RWPE2 (cell line): ENCODE results near the gene MACROD2.

Experiments used
- ATAC-seq: fragments of 200-7000 bp; cut with Tn5 transposase; 3 replicates; pipeline ENCODE4 v1.9.1; 2021; ENCODE audit warnings: low read depth
- DNase-seq: peaks from one replicate; pipeline ENCODE4 v3.0.0-alpha.2; 2020; ENCODE audit warnings: low spot score
- H3K27ac ChIP-seq: fragments of 450-650 bp; 2 replicates; pipeline ENCODE4 v1.5.1; 2017; ENCODE audit warnings: mild to moderate bottlenecking; ENCODE audit not compliant: poor library complexity, severe bottlenecking
- H3K27me3 ChIP-seq: fragments of 250-450 bp; sonication (Bioruptor Pico); 2 replicates; pipeline ENCODE4 v1.5.1; 2021; ENCODE audit warnings: mild to moderate bottlenecking, moderate library complexity; ENCODE audit not compliant: insufficient read depth, poor library complexity, severe bottlenecking
- H3K36me3 ChIP-seq: fragments of 250-450 bp; sonication (Bioruptor Pico); 2 replicates; pipeline ENCODE4 v1.5.1; 2020; ENCODE audit warnings: low read depth, mild to moderate bottlenecking, moderate library complexity
- H3K4me1 ChIP-seq: fragments of 250-450 bp; sonication (Bioruptor Pico); 2 replicates; pipeline ENCODE4 v1.5.1; 2021; ENCODE audit warnings: mild to moderate bottlenecking, moderate library complexity; ENCODE audit not compliant: insufficient read depth, poor library complexity, severe bottlenecking
- H3K4me3 ChIP-seq: fragments of 250-450 bp; sonication (Bioruptor Pico); 2 replicates; pipeline ENCODE4 v1.5.1; 2021; ENCODE audit warnings: mild to moderate bottlenecking, moderate library complexity; ENCODE audit not compliant: severe bottlenecking
- H3K9me3 ChIP-seq: fragments of 250-450 bp; sonication (Bioruptor Pico); 2 replicates; pipeline ENCODE4 v1.5.1; 2021; ENCODE audit warnings: mild to moderate bottlenecking, moderate library complexity; ENCODE audit not compliant: severe bottlenecking
- TF ChIP-seq, protein P1 (sequence below): fragments of 450-650 bp; IDR thresholded peaks from one replicate; pipeline ENCODE4 v1.5.1; 2017; ENCODE audit warnings: mild to moderate bottlenecking, moderate library complexity; ENCODE audit not compliant: poor library complexity, severe bottlenecking

MACROD2 gene

DNA sequence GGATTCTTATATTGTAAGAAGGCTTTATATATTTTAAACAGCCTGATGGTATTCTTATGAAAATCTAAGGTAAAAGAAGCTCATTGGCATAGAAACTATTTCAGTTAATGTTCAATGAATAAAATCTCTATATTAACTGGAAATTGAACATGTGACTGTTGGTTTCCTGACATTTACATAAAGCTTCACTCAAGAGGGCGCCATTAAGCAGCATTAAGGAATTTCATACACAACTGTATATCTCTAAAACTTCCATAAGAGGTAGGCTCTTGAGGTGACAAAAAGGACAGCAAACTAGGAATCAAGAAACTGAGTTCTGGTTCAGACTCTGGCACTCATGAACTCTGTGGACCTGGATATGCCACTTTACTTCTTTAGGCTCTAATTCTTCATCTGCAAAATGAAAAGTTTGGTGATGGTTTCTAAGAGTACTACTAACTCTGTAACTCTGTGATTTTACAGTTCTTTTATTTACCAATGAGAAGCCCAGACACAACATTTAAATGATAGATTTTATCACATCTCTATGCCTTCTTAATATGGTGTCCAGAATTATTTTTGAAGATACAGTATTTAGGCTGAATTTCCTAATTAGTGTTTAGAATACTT, 194.6 kb downstream of the MACROD2 start:
- no peaks in the 10 kb centered on the region for H3K36me3 ChIP-seq
- no peak for DNase-seq

DNA sequence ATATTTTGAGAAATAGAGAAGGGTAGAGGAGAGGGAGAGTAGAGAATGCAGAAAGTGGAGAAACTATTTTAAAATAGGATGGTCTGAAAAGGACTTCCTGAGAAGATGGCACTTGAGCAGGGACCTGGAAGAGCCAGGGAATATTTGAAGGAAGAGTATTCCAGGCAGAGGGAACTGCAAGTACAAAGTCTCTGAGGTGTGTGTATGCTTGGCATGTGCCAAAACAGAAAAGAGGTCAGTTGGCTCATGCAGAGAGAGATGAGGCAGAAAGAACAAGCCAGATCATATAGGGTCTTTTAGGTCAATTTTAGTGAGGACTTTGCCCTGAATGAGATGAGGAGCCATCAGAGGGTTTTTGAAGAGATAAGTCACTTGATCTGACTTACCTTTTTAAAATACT, 196.2 kb downstream of the MACROD2 start:
- Histone ChIP-seq H3K4me3 (no peak overlapping the region), H3K27ac (no peak overlapping the region), H3K4me1 (no peaks in the 10 kb centered on the region), H3K27me3 (no peaks in the 10 kb centered on the region), H3K36me3 (no peaks in the 10 kb centered on the region), H3K9me3 (no peaks in the 10 kb centered on the region)
- TF ChIP-seq, protein P1, sequence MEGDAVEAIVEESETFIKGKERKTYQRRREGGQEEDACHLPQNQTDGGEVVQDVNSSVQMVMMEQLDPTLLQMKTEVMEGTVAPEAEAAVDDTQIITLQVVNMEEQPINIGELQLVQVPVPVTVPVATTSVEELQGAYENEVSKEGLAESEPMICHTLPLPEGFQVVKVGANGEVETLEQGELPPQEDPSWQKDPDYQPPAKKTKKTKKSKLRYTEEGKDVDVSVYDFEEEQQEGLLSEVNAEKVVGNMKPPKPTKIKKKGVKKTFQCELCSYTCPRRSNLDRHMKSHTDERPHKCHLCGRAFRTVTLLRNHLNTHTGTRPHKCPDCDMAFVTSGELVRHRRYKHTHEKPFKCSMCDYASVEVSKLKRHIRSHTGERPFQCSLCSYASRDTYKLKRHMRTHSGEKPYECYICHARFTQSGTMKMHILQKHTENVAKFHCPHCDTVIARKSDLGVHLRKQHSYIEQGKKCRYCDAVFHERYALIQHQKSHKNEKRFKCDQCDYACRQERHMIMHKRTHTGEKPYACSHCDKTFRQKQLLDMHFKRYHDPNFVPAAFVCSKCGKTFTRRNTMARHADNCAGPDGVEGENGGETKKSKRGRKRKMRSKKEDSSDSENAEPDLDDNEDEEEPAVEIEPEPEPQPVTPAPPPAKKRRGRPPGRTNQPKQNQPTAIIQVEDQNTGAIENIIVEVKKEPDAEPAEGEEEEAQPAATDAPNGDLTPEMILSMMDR, result no peak
- ATAC-seq (no peak), DNase-seq (no peak)

More for the DNA sequence above, 194.6 kb downstream of the MACROD2 start:
- ATAC-seq, result peak; percentile 71
- Histone ChIP-seq H3K4me1 (no peaks in the 10 kb centered on the region), H3K27me3 (no peaks in the 10 kb centered on the region), H3K27ac (no peak overlapping the region), H3K4me3 (no peak overlapping the region), H3K9me3 (no peaks in the 10 kb centered on the region)
- TF ChIP-seq, protein P1, result peak; percentile 91

DNA sequence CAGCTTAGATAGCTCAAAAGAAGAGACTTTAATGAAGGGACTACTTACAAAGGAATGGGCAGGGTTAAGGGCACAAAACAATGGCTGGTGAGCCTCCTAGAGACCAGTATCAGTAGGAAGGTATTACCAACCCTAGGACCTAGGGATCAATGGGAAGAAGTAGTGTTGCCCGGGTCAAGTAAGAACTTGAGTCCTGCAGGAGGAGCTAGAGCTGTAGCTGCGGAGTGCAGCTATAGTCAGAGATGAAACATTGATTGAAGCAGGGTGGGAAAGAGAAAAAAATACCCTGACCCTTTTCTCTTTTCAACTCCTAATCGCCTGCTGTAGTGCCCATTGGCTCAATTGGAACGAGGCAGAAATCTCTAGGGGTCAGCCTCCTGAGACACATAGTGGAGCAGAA, 198.1 kb downstream of the MACROD2 start:
- TF ChIP-seq, protein P1, result no peak
- no peaks in the 10 kb centered on the region for H3K4me1 ChIP-seq
- H3K9me3 ChIP-seq, result no peaks in the 10 kb centered on the region

DNA sequence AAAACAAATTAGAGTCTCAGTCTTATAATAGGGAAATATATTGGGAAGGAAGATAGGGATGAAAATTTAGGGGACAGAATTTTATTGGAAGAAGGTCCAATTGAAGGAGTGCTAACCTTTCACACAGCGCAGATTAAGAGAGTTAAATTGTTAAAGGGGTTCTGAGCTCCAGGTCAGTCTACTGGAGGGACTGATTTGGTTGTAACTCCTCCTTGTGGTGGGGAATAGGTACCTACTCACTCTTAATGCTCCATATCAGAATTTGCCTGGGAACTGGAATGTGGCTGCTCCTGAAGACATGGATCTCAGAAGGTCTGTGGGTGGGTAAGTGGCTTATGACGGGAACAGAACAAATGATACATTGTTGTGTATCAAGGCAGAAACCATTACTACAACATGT, 198.6 kb downstream of the MACROD2 start:
- Histone ChIP-seq H3K4me1 (no peaks in the 10 kb centered on the region), H3K4me3 (no peak overlapping the region), H3K9me3 (no peaks in the 10 kb centered on the region), H3K27ac (no peak overlapping the region), H3K27me3 (no peaks in the 10 kb centered on the region), H3K36me3 (no peaks in the 10 kb centered on the region)
- no peak for DNase-seq
- ATAC-seq, result no peak
- TF ChIP-seq, protein P1, result peak; percentile 11

More for the DNA sequence above, 198.1 kb downstream of the MACROD2 start:
- Histone ChIP-seq H3K36me3 (no peaks in the 10 kb centered on the region), H3K4me3 (no peak overlapping the region), H3K27ac (no peak overlapping the region), H3K27me3 (no peaks in the 10 kb centered on the region)
- no peak for DNase-seq
- no peak for ATAC-seq

DNA sequence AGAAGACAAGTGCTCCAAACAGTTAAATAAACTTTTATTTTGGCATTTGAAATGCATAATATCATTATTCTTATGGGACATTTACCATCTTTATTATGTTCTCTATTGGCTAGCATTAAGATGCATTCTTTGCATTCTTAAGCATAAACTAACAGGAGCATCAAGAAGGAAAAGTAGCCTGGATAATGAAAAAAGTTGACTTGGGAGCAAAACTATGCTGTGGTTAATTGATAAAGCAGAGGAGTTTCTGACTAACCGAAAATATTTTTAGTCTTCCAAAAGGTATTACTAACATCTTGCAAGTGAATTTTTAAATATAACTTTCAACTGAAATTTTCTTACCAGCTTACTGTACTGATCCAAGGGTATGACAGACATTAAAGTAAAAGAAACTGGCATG, 201.8 kb downstream of the MACROD2 start:
- no peaks in the 10 kb centered on the region for H3K27me3 ChIP-seq
- TF ChIP-seq, protein P1, result no peak
- H3K27ac ChIP-seq, result no peak overlapping the region
- ATAC-seq, result no peak
- no peaks in the 10 kb centered on the region for H3K9me3 ChIP-seq
- peaks cover 3% of the 10 kb centered on the region for H3K4me1 ChIP-seq
- no peak for DNase-seq
- no peak overlapping the region for H3K4me3 ChIP-seq
- H3K36me3 ChIP-seq, result no peaks in the 10 kb centered on the region
